A549 (cell line): ENCODE results near the gene NIPBL. TPM values are rescaled to one million over a fixed set of nuclear protein-coding genes. Genes with fewer than 3 reads are reported as not detected.

Source experiments
- ATAC-seq, 2 experiments: fragments of 200-7000 bp in 1 of 2; fragments of >200 bp in 1 of 2; cut with Nextera tagmentation in 1 of 2; cut with Tn5 transposase in 1 of 2; 3 replicates each; pipeline versions ENCODE4 v1.8.0 to v1.9.1; 2018 to 2020; ENCODE audit warnings: mild to moderate bottlenecking in 1 of 2, moderate library complexity in 1 of 2
- CTCF ChIA-PET: fragments of 300-600 bp; sonication (Branson Sonifier 250); formaldehyde crosslinking; extraction: SDS; loops from one replicate; lab custom pipeline; 2021; ENCODE audit warnings: antibody characterized with exemption, inconsistent platforms; lab: Yijun Ruan, JAX
- POLR2A ChIA-PET: fragments of 350-600 bp; formaldehyde crosslinking; extraction: SDS; loops from one replicate; lab custom pipeline; 2021; ENCODE audit warnings: antibody characterized with exemption, inconsistent platforms; lab: Yijun Ruan, JAX
- DNase-seq, 2 experiments: peaks; one replicate each; pipeline versions ENCODE4 v3.0.0 to v3.0.0-alpha.2; 2011 to 2016; ENCODE audit warnings: low read depth in 1 of 2, low spot score in 1 of 2
- FAIRE-seq: peaks from 2 replicates; lab custom pipeline; 2011; peaks lifted over from hg19 to GRCh38; lab: Jason Lieb, UNC
- H3K27ac ChIP-seq, 2 experiments: fragments of >200 bp; sonication (Bioruptor Twin); formaldehyde crosslinking; 3 replicates each; pipeline ENCODE4 v1.5.1; 2016 to 2017
- H3K4me1 ChIP-seq: fragments of >200 bp; sonication (Bioruptor Twin); formaldehyde crosslinking; 3 replicates; pipeline ENCODE4 v1.6.1; 2016
- H3K4me2 ChIP-seq: fragments of >200 bp; sonication (Bioruptor Twin); formaldehyde crosslinking; 3 replicates; pipeline ENCODE4 v1.6.1; 2016
- H3K4me3 ChIP-seq: fragments of >200 bp; sonication (Bioruptor Twin); formaldehyde crosslinking; 3 replicates; pipeline ENCODE4 v1.5.1; 2016
- H3K9me3 ChIP-seq: fragments of >200 bp; sonication (Bioruptor Twin); formaldehyde crosslinking; 3 replicates; pipeline ENCODE4 v1.6.1; 2016
- CBX8 ChIP-seq: fragments of 200-600 bp; sonication (generic); IDR thresholded peaks from 2 replicates; pipeline ENCODE4 v1.6.1; 2016
- CHD4 ChIP-seq: fragments of 200-600 bp; sonication (generic); IDR thresholded peaks from 2 replicates; pipeline ENCODE4 v1.6.1; 2016; ENCODE audit warnings: antibody characterized with exemption, mild to moderate bottlenecking, borderline replicate concordance
- JUN ChIP-seq, 2 experiments: fragments of >200 bp; sonication (Bioruptor Twin); formaldehyde crosslinking; IDR thresholded peaks; 2 replicates in 1 of 2; 3 replicates in 1 of 2; pipeline ENCODE4 v1.6.1; 2016 to 2017
- KDM1A ChIP-seq: fragments of 200-600 bp; sonication (generic); IDR thresholded peaks from 2 replicates; pipeline ENCODE4 v1.6.1; 2016; ENCODE audit warnings: low read depth, mild to moderate bottlenecking
- MAFK ChIP-seq: fragments of 450-650 bp; IDR thresholded peaks from 2 replicates; pipeline ENCODE4 v1.6.1; 2014; ENCODE audit not compliant: partially characterized antibody
- MAZ ChIP-seq: fragments of 150-350 bp; IDR thresholded peaks from 2 replicates; pipeline ENCODE4 v1.6.1; 2014; ENCODE audit warnings: antibody characterized with exemption, low read depth, low read length, borderline replicate concordance
- PHF8 ChIP-seq: fragments of 200-600 bp; sonication (generic); IDR thresholded peaks from 2 replicates; pipeline ENCODE4 v1.6.1; 2016; ENCODE audit warnings: low read depth, mild to moderate bottlenecking, antibody characterized with exemption, moderate library complexity, borderline replicate concordance
- RARB ChIP-seq: fragments of 250-450 bp; sonication (Bioruptor Pico); IDR thresholded peaks from 2 replicates; pipeline ENCODE4 v1.8.0; 2021; ENCODE audit warnings: mild to moderate bottlenecking, moderate library complexity
- RCOR1 ChIP-seq: fragments of 150-350 bp; IDR thresholded peaks from 2 replicates; pipeline ENCODE4 v1.6.1; 2014; ENCODE audit warnings: antibody characterized with exemption, low read length, low read depth
- USF2 ChIP-seq: fragments of 450-650 bp; IDR thresholded peaks from 2 replicates; pipeline ENCODE4 v1.6.1; 2014; ENCODE audit warnings: antibody characterized with exemption
- ZC3H11A ChIP-seq: fragments of 450-650 bp; IDR thresholded peaks from 2 replicates; pipeline ENCODE4 v1.6.1; 2014; ENCODE audit warnings: antibody characterized with exemption, mild to moderate bottlenecking
- ZNF302 ChIP-seq: fragments of 250-450 bp; sonication (Bioruptor Pico); IDR thresholded peaks from 2 replicates; pipeline ENCODE4 v1.9.0; 2021; ENCODE audit warnings: inconsistent platforms, mild to moderate bottlenecking, moderate library complexity
- WGBS: methylation state at CpG from one replicate; pipeline ENCODE4 v1.1.6; 2017; ENCODE audit errors: missing lambda C conversion rate; 5-methylcytosine and 5-hydroxymethylcytosine counted together
- polyA plus RNA-seq, 4 experiments: library from polyadenylated mRNA; depleted of rRNA in 3 of 4; stranded (reverse); fragments of >200 nt; fragmentation: RNase III in 1 of 4; extraction: RNeasy Plus Mini Kit Qiagen cat#74134 plus additional on column Dnase treatment in 1 of 4; gene quantifications; 2 replicates in 3 of 4; 3 replicates in 1 of 4; pipeline ENCODE4 v1.2.3, GENCODE V29; 2011 to 2017
- TF ChIP-seq, protein P1 (sequence below): fragments of 200-600 bp; sonication (generic); IDR thresholded peaks from 2 replicates; pipeline ENCODE4 v1.6.1; 2016; ENCODE audit warnings: antibody characterized with exemption, mild to moderate bottlenecking, moderate library complexity
- TF ChIP-seq, protein P2 (sequence below): fragments of >200 bp; sonication (Bioruptor Twin); formaldehyde crosslinking; IDR thresholded peaks from 3 replicates; pipeline ENCODE4 v1.6.1; 2016
- TF ChIP-seq, protein P3 (sequence below): IDR thresholded peaks from 2 replicates; pipeline ENCODE4 v1.6.1; 2012; ENCODE audit warnings: low read depth, borderline replicate concordance
- TF ChIP-seq, protein P4 (sequence below): IDR thresholded peaks from 2 replicates; pipeline ENCODE4 v1.6.1; 2012
- TF ChIP-seq, protein P5 (sequence below): IDR thresholded peaks from 2 replicates; pipeline ENCODE4 v1.6.1; 2012

Gene NIPBL
- polyA plus RNA-seq, 2 of the 4 experiments (the other 2 are of a cell fraction): 12.4 to 33.4 TPM

DNA sequence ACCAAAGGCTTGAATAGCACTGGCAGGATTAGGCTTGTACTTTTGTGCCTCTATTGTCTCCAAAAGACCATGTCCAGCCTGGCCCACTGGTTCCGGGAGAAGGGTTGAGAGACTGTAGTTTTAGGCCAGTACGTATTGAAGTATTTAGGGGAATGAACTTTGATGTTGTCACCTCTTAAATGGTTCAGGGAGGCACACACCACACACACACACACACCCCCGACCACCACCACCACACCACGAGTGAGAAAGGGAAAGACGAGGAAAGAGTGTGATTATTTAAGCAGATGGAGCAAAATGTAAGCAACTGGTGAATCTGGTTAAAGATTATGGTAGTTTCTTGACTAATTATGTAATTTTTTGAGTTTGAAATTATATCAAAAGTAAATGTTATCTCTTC, 61.6 kb downstream of the NIPBL start:
- H3K4me2 ChIP-seq: no peak overlapping the region
- H3K27ac ChIP-seq: no peak overlapping the region
- ATAC-seq (no peak), DNase-seq (no peak), FAIRE-seq (no peak)
- TF ChIP-seq MAFK (no peak), MAZ (no peak), RARB (CRISPR knock-in tag) (no peak), RCOR1 (no peak), CBX8 (no peak), USF2 (no peak), CHD4 (no peak), PHF8 (no peak), KDM1A (no peak), JUN (IDR thresholded peaks at IDR 0.05) (no peak), ZC3H11A (no peak)
- TF ChIP-seq, protein P1, sequence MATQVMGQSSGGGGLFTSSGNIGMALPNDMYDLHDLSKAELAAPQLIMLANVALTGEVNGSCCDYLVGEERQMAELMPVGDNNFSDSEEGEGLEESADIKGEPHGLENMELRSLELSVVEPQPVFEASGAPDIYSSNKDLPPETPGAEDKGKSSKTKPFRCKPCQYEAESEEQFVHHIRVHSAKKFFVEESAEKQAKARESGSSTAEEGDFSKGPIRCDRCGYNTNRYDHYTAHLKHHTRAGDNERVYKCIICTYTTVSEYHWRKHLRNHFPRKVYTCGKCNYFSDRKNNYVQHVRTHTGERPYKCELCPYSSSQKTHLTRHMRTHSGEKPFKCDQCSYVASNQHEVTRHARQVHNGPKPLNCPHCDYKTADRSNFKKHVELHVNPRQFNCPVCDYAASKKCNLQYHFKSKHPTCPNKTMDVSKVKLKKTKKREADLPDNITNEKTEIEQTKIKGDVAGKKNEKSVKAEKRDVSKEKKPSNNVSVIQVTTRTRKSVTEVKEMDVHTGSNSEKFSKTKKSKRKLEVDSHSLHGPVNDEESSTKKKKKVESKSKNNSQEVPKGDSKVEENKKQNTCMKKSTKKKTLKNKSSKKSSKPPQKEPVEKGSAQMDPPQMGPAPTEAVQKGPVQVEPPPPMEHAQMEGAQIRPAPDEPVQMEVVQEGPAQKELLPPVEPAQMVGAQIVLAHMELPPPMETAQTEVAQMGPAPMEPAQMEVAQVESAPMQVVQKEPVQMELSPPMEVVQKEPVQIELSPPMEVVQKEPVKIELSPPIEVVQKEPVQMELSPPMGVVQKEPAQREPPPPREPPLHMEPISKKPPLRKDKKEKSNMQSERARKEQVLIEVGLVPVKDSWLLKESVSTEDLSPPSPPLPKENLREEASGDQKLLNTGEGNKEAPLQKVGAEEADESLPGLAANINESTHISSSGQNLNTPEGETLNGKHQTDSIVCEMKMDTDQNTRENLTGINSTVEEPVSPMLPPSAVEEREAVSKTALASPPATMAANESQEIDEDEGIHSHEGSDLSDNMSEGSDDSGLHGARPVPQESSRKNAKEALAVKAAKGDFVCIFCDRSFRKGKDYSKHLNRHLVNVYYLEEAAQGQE: no peak
- TF ChIP-seq, protein P2, sequence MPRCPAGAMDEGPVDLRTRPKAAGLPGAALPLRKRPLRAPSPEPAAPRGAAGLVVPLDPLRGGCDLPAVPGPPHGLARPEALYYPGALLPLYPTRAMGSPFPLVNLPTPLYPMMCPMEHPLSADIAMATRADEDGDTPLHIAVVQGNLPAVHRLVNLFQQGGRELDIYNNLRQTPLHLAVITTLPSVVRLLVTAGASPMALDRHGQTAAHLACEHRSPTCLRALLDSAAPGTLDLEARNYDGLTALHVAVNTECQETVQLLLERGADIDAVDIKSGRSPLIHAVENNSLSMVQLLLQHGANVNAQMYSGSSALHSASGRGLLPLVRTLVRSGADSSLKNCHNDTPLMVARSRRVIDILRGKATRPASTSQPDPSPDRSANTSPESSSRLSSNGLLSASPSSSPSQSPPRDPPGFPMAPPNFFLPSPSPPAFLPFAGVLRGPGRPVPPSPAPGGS: no peak
- TF ChIP-seq, protein P3, sequence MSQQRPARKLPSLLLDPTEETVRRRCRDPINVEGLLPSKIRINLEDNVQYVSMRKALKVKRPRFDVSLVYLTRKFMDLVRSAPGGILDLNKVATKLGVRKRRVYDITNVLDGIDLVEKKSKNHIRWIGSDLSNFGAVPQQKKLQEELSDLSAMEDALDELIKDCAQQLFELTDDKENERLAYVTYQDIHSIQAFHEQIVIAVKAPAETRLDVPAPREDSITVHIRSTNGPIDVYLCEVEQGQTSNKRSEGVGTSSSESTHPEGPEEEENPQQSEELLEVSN: no peak
- TF ChIP-seq, protein P4, sequence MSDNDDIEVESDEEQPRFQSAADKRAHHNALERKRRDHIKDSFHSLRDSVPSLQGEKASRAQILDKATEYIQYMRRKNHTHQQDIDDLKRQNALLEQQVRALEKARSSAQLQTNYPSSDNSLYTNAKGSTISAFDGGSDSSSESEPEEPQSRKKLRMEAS: no peak
- POLR2A ChIA-PET: no interaction called here
- H3K9me3 ChIP-seq: no peaks in the 10 kb centered on the region
- CTCF ChIA-PET: no interaction called here
- peaks cover 26% of the 10 kb centered on the region for H3K4me1 ChIP-seq
- 93% methylated on average over 5 of the region's 5 CpGs for WGBS
- H3K4me3 ChIP-seq: no peak overlapping the region

GRCh38 chr5:36939969-36940858, 63.6 kb downstream of the NIPBL start:
- ChIA-PET POLR2A (no interaction called here), CTCF (interaction anchor here (1.0 to 1.1 kb wide), 2 partner anchors 20 to 196 kb away, joined by 3 read pairs; no protein-coding TSS in a partner anchor)
- Histone ChIP-seq H3K4me3 (no peak overlapping the region), H3K27ac (no peak overlapping the region; a peak in 1 of 6 replicates), H3K9me3 (no peaks in the 10 kb centered on the region), H3K4me1 (peaks cover 26% of the 10 kb centered on the region), H3K4me2 (peak overlapping the region; percentile 58)
- TF ChIP-seq ZNF302: no peak
- TF ChIP-seq, protein P5, sequence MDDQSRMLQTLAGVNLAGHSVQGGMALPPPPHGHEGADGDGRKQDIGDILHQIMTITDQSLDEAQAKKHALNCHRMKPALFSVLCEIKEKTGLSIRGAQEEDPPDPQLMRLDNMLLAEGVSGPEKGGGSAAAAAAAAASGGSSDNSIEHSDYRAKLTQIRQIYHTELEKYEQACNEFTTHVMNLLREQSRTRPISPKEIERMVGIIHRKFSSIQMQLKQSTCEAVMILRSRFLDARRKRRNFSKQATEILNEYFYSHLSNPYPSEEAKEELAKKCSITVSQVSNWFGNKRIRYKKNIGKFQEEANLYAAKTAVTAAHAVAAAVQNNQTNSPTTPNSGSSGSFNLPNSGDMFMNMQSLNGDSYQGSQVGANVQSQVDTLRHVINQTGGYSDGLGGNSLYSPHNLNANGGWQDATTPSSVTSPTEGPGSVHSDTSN: no peak
- FAIRE-seq (no peak), ATAC-seq (peak in 1 of 2 experiments; percentile 38; a peak in 1 of 6 replicates), DNase-seq (peak in 1 of 2 experiments; percentile 11)
- 50% methylated on average over 3 of the region's 3 CpGs for WGBS
